HEK293 (cell line): ENCODE measurements around the gene ZNF488.

Experiments
- CTCF ChIA-PET: fragments of 350-600 bp; formaldehyde crosslinking; extraction: SDS; loops from one replicate; lab custom pipeline; 2021; ENCODE audit warnings: antibody characterized with exemption; lab: Yijun Ruan, JAX
- POLR2A ChIA-PET: fragments of 300-600 bp; formaldehyde crosslinking; extraction: SDS; loops from one replicate; lab custom pipeline; 2020; ENCODE audit warnings: antibody characterized with exemption, inconsistent platforms; lab: Yijun Ruan, JAX
- H3K27ac ChIP-seq: fragments of 200-500 bp; sonication (Bioruptor generic); 2 replicates; pipeline ENCODE4 v1.5.1; 2014; ENCODE audit warnings: low read depth, low read length, control low read depth, inconsistent platforms; ENCODE audit errors: extremely low read depth
- H3K36me3 ChIP-seq, 2 experiments: fragments of 200-500 bp in 1 of 2; sonication (Bioruptor generic) in 1 of 2; 1 replicate in 1 of 2; 2 replicates in 1 of 2; pipeline ENCODE4 v1.5.1; 2014 to 2017; ENCODE audit warnings: inconsistent platforms in 2 of 2, low read length in 2 of 2; ENCODE audit not compliant: control insufficient read depth in 2 of 2, insufficient read depth in 1 of 2
- H3K4me1 ChIP-seq: fragments of 200-500 bp; sonication (Bioruptor generic); 2 replicates; pipeline ENCODE4 v1.5.1; 2014; ENCODE audit warnings: mild to moderate bottlenecking, low read length, inconsistent platforms; ENCODE audit not compliant: control insufficient read depth, insufficient read depth
- H3K4me3 ChIP-seq: 2 replicates; pipeline ENCODE4 v1.5.1; 2011; ENCODE audit warnings: low read depth, mild to moderate bottlenecking, control low read depth, low read length, moderate library complexity
- H3K9me3 ChIP-seq: fragments of 200-500 bp; sonication (Bioruptor generic); 2 replicates; pipeline ENCODE4 v1.5.1; 2014; ENCODE audit warnings: low read depth, low read length, inconsistent platforms; ENCODE audit not compliant: control insufficient read depth, insufficient read depth
- KLF16 ChIP-seq: fragments of 450-650 bp; formaldehyde crosslinking; IDR thresholded peaks from 2 replicates; pipeline ENCODE4 v1.5.1; 2017; ENCODE audit warnings: missing biosample characterization, missing genetic modification characterization
- MEIS1 ChIP-seq: sonication (generic); formaldehyde crosslinking; IDR thresholded peaks from 2 replicates; pipeline ENCODE4 v1.8.1; 2022; ENCODE audit warnings: missing genetic modification reagents, mild to moderate bottlenecking, borderline replicate concordance
- SETDB1 ChIP-seq: IDR thresholded peaks from one replicate; pipeline ENCODE4 v1.6.1; 2017; ENCODE audit warnings: mild to moderate bottlenecking, low read length, moderate library complexity, mixed read lengths; ENCODE audit not compliant: insufficient read length
- TCF7L2 ChIP-seq: IDR thresholded peaks from 2 replicates; pipeline ENCODE4 v1.6.1; 2011; ENCODE audit warnings: low read depth, mild to moderate bottlenecking, inconsistent platforms, low read length, moderate library complexity, borderline replicate concordance
- ZFP3 ChIP-seq: fragments of 450-650 bp; formaldehyde crosslinking; IDR thresholded peaks from 2 replicates; pipeline ENCODE4 v1.5.1; 2016; ENCODE audit warnings: low read depth, missing biosample characterization, missing genetic modification characterization
- ZFP69B ChIP-seq: fragments of 450-650 bp; formaldehyde crosslinking; IDR thresholded peaks from 2 replicates; pipeline ENCODE4 v1.5.1; 2016; ENCODE audit warnings: missing biosample characterization, missing genetic modification characterization
- ZNF140 ChIP-seq: fragments of 450-650 bp; formaldehyde crosslinking; IDR thresholded peaks from 2 replicates; pipeline ENCODE4 v1.5.1; 2016; ENCODE audit warnings: missing biosample characterization, missing genetic modification characterization
- ZNF146 ChIP-seq: fragments of 450-650 bp; formaldehyde crosslinking; IDR thresholded peaks from 2 replicates; pipeline ENCODE4 v1.5.1; 2016; ENCODE audit warnings: missing biosample characterization, missing genetic modification characterization
- ZNF248 ChIP-seq: fragments of 450-650 bp; formaldehyde crosslinking; IDR thresholded peaks from 2 replicates; pipeline ENCODE4 v1.5.1; 2017; ENCODE audit warnings: missing biosample characterization, missing genetic modification characterization
- ZNF394 ChIP-seq: fragments of 450-650 bp; formaldehyde crosslinking; IDR thresholded peaks from 2 replicates; pipeline ENCODE4 v1.5.1; 2016; ENCODE audit warnings: missing biosample characterization, missing genetic modification characterization, mild to moderate bottlenecking, moderate library complexity, borderline replicate concordance
- ZNF48 ChIP-seq: fragments of 450-650 bp; formaldehyde crosslinking; IDR thresholded peaks from 2 replicates; pipeline ENCODE4 v1.5.1; 2016; ENCODE audit warnings: missing biosample characterization, missing genetic modification characterization
- ZNF530 ChIP-seq: fragments of 450-650 bp; formaldehyde crosslinking; IDR thresholded peaks from 2 replicates; pipeline ENCODE4 v1.5.1; 2016; ENCODE audit warnings: low read depth, missing biosample characterization, missing genetic modification characterization
- ZNF664 ChIP-seq: fragments of 450-650 bp; formaldehyde crosslinking; IDR thresholded peaks from 2 replicates; pipeline ENCODE4 v1.5.1; 2016; ENCODE audit warnings: missing biosample characterization, missing genetic modification characterization
- ZSCAN23 ChIP-seq: fragments of 450-650 bp; formaldehyde crosslinking; IDR thresholded peaks from 2 replicates; pipeline ENCODE4 v1.5.1; 2016; ENCODE audit warnings: missing biosample characterization, missing genetic modification characterization
- TF ChIP-seq, protein P1 (sequence below): fragments of 450-650 bp; formaldehyde crosslinking; IDR thresholded peaks from 2 replicates; pipeline ENCODE4 v1.5.1; 2016; ENCODE audit warnings: missing biosample characterization, missing genetic modification characterization
- TF ChIP-seq, protein P2 (sequence below): fragments of 450-650 bp; formaldehyde crosslinking; IDR thresholded peaks from 2 replicates; pipeline ENCODE4 v1.5.1; 2017; ENCODE audit warnings: missing biosample characterization, missing genetic modification characterization
- TF ChIP-seq, protein P3 (sequence below): fragments of 450-650 bp; formaldehyde crosslinking; IDR thresholded peaks from 2 replicates; pipeline ENCODE4 v1.5.1; 2016; ENCODE audit warnings: missing biosample characterization, missing genetic modification characterization
- TF ChIP-seq, protein P4 (sequence below): fragments of 450-650 bp; formaldehyde crosslinking; IDR thresholded peaks from 2 replicates; pipeline ENCODE4 v1.5.1; 2016; ENCODE audit warnings: missing biosample characterization, missing genetic modification characterization
- TF ChIP-seq, protein P5 (sequence below): fragments of 450-650 bp; formaldehyde crosslinking; IDR thresholded peaks from 2 replicates; pipeline ENCODE4 v1.5.1; 2016; ENCODE audit warnings: missing biosample characterization, missing genetic modification characterization
- TF ChIP-seq, protein P6 (sequence below): fragments of 450-650 bp; formaldehyde crosslinking; IDR thresholded peaks from 2 replicates; pipeline ENCODE4 v1.5.1; 2017; ENCODE audit warnings: missing biosample characterization, missing genetic modification characterization
- TF ChIP-seq, protein P7 (sequence below): fragments of 450-650 bp; formaldehyde crosslinking; IDR thresholded peaks from 2 replicates; pipeline ENCODE4 v1.5.1; 2017; ENCODE audit warnings: missing biosample characterization, missing genetic modification characterization

The ZNF488 gene

DNA sequence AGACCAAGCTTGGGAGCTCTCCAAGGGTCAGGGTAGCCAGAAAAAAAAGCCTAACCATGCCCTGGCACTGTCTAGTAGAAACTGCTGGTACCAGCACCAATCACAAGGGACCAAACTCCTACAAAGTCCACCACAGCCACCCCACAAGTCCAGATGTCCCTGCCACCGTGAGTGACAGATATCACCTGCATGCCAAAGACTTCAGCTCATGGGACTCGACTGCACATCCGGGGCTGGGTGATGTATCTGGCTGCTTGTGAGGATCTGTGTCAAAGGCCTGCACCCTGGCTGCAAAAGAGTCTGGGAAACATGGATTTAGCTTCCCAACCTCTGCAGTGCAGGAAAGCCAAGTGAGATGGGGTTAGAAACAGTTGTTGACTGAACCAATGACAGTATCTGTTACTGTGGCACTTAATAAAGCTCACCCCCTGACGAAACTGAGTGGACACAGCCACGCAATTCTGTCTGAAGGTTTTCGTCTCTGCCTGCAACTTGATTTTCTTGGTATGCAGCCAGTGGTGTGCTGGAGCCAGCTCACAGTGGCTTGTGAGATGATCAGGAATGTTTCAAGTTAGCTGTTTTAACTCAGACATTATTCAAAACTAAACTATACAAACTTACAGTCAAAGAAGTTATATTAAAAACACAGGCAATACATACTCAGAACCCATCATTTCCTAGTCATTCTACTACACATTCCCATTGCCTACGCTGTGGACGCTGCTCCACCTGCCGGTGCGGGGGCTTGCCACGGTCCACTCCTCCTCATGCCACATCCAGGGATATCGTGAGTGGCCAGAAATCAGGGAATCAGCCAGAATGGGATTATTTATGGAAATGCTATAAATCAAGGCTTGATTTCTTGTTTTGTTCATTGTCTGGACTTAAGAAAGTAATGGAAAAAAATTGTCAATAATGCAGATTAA lies 9.2 kb downstream of the ZNF488 start:
- H3K4me1 ChIP-seq, result peaks cover 3% of the 10 kb centered on the region; the same call in 1 of the 2 replicates
- H3K9me3 ChIP-seq, result no peaks in the 10 kb centered on the region
- CTCF ChIA-PET, result interaction anchor here (1.4 to 2.2 kb wide), 3 partner anchors 13 to 34 kb away, joined by 4 to 11 read pairs (median 7); no protein-coding TSS in a partner anchor
- no peaks in the 10 kb centered on the region for H3K36me3 ChIP-seq
- H3K4me3 ChIP-seq, result no peak overlapping the region
- POLR2A ChIA-PET, result no interaction called here
- no peak overlapping the region for H3K27ac ChIP-seq
- TF ChIP-seq ZFP69B (no peak), ZNF394 (no peak), ZNF664 (tag by site-specific recombination) (no peak), MEIS1 (CRISPR knock-in tag) (no peak), KLF16 (tag by site-specific recombination) (no peak)
- TF ChIP-seq, protein P1, sequence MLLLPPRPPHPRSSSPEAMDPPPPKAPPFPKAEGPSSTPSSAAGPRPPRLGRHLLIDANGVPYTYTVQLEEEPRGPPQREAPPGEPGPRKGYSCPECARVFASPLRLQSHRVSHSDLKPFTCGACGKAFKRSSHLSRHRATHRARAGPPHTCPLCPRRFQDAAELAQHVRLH, result no peak
- TF ChIP-seq, protein P2, sequence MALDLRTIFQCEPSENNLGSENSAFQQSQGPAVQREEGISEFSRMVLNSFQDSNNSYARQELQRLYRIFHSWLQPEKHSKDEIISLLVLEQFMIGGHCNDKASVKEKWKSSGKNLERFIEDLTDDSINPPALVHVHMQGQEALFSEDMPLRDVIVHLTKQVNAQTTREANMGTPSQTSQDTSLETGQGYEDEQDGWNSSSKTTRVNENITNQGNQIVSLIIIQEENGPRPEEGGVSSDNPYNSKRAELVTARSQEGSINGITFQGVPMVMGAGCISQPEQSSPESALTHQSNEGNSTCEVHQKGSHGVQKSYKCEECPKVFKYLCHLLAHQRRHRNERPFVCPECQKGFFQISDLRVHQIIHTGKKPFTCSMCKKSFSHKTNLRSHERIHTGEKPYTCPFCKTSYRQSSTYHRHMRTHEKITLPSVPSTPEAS (tag by site-specific recombination), result no peak
- TF ChIP-seq, protein P3, sequence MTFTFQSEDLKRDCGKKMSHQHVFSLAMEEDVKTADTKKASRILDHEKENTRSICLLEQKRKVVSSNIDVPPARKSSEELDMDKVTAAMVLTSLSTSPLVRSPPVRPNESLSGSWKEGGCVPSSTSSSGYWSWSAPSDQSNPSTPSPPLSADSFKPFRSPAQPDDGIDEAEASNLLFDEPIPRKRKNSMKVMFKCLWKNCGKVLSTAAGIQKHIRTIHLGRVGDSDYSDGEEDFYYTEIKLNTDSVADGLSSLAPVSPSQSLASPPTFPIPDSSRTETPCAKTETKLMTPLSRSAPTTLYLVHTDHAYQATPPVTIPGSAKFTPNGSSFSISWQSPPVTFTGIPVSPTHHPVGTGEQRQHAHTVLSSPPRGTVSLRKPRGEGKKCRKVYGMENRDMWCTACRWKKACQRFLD (tag by site-specific recombination), result no peak
- TF ChIP-seq, protein P4, sequence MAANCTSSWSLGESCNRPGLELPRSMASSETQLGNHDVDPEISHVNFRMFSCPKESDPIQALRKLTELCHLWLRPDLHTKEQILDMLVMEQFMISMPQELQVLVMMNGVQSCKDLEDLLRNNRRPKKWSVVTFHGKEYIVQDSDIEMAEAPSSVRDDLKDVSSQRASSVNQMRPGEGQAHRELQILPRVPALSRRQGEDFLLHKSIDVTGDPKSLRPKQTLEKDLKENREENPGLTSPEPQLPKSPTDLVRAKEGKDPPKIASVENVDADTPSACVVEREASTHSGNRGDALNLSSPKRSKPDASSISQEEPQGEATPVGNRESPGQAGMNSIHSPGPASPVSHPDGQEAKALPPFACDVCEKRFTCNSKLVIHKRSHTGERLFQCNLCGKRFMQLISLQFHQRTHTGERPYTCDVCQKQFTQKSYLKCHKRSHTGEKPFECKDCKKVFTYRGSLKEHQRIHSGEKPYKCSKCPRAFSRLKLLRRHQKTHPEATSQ, result no peak

DNA sequence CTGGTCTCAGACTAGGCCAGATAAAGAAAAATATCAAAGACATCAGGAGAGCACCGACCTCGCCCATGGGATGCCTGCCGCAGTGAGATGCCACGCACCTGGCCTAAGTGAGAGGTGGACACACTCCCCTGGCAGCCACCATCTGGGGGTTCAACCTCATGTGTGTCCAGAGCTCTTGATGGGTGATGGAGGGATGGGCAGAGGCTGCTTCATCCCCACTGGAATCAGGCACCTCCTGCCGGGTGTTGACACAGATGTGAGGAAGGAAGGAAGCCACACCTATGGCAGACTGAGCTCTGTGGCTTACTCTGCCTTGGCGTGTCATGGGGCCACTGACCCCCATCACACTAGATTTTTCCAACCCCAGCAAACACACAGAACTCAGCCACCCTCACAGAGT lies 11.4 kb downstream of the ZNF488 start:
- no peaks in the 10 kb centered on the region for H3K36me3 ChIP-seq
- H3K4me1 ChIP-seq, result peaks cover 3% of the 10 kb centered on the region; the same call in 1 of the 2 replicates
- POLR2A ChIA-PET, result interaction anchor here (2.1 kb wide), 1 partner anchor 11 kb away, joined by 6 read pairs; the partner anchor contains the start of gene ZNF488
- no peaks in the 10 kb centered on the region for H3K9me3 ChIP-seq
- no peak overlapping the region for H3K27ac ChIP-seq
- H3K4me3 ChIP-seq, result no peak overlapping the region
- TF ChIP-seq, protein P5, sequence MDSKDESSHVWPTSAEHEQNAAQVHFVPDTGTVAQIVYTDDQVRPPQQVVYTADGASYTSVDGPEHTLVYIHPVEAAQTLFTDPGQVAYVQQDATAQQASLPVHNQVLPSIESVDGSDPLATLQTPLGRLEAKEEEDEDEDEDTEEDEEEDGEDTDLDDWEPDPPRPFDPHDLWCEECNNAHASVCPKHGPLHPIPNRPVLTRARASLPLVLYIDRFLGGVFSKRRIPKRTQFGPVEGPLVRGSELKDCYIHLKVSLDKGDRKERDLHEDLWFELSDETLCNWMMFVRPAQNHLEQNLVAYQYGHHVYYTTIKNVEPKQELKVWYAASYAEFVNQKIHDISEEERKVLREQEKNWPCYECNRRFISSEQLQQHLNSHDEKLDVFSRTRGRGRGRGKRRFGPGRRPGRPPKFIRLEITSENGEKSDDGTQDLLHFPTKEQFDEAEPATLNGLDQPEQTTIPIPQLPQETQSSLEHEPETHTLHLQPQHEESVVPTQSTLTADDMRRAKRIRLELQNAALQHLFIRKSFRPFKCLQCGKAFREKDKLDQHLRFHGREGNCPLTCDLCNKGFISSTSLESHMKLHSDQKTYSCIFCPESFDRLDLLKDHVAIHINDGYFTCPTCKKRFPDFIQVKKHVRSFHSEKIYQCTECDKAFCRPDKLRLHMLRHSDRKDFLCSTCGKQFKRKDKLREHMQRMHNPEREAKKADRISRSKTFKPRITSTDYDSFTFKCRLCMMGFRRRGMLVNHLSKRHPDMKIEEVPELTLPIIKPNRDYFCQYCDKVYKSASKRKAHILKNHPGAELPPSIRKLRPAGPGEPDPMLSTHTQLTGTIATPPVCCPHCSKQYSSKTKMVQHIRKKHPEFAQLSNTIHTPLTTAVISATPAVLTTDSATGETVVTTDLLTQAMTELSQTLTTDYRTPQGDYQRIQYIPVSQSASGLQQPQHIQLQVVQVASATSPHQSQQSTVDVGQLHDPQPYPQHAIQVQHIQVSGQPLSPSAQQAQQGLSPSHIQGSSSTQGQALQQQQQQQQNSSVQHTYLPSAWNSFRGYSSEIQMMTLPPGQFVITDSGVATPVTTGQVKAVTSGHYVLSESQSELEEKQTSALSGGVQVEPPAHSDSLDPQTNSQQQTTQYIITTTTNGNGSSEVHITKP, result no peak
- TF ChIP-seq ZNF146 (tag by site-specific recombination) (no peak), SETDB1 (no peak), ZNF48 (tag by site-specific recombination) (no peak), ZNF530 (tag by site-specific recombination) (no peak), TCF7L2 (no peak), ZSCAN23 (no peak), ZNF140 (tag by site-specific recombination) (no peak), ZNF248 (no peak), ZFP3 (tag by site-specific recombination) (no peak)
- TF ChIP-seq, protein P6, sequence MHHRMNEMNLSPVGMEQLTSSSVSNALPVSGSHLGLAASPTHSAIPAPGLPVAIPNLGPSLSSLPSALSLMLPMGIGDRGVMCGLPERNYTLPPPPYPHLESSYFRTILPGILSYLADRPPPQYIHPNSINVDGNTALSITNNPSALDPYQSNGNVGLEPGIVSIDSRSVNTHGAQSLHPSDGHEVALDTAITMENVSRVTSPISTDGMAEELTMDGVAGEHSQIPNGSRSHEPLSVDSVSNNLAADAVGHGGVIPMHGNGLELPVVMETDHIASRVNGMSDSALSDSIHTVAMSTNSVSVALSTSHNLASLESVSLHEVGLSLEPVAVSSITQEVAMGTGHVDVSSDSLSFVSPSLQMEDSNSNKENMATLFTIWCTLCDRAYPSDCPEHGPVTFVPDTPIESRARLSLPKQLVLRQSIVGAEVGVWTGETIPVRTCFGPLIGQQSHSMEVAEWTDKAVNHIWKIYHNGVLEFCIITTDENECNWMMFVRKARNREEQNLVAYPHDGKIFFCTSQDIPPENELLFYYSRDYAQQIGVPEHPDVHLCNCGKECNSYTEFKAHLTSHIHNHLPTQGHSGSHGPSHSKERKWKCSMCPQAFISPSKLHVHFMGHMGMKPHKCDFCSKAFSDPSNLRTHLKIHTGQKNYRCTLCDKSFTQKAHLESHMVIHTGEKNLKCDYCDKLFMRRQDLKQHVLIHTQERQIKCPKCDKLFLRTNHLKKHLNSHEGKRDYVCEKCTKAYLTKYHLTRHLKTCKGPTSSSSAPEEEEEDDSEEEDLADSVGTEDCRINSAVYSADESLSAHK (tag by site-specific recombination), result no peak
- TF ChIP-seq, protein P7, sequence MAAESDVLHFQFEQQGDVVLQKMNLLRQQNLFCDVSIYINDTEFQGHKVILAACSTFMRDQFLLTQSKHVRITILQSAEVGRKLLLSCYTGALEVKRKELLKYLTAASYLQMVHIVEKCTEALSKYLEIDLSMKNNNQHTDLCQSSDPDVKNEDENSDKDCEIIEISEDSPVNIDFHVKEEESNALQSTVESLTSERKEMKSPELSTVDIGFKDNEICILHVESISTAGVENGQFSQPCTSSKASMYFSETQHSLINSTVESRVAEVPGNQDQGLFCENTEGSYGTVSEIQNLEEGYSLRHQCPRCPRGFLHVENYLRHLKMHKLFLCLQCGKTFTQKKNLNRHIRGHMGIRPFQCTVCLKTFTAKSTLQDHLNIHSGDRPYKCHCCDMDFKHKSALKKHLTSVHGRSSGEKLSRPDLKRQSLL (tag by site-specific recombination), result no peak
- CTCF ChIA-PET, result interaction anchor here (0.7 to 1.3 kb wide), 2 partner anchors 65 to 84 kb away, joined by 3 read pairs; no protein-coding TSS in a partner anchor
